Measurements from ENCODE around the gene PIM3.

GRCh38 chr22:49950396-49950994, 10.1 kb upstream of the PIM3 start:
- TF ChIP-seq POLR2A (IDR thresholded peaks at IDR 0.05; ENCODE audit: low read depth, low read length) (no peak), CTCF (IDR thresholded peaks at IDR 0.05 in 2 of 3, conservative IDR thresholded peaks at IDR 0.05 in 1 of 3; ENCODE audit: control insufficient read depth in 2 of 3, extremely low read depth in 1 of 3, insufficient read depth in 1 of 3, low read depth in 3 of 3, low read length in 3 of 3) (no peak), RBBP5 (conservative IDR thresholded peaks at IDR 0.05) (no peak), SMAD1 (IDR thresholded peaks at IDR 0.05; ENCODE audit: low read depth, partially characterized antibody) (no peak), YY1 (IDR thresholded peaks at IDR 0.05; ENCODE audit: low read depth, low read length) (no peak), SUPT20H (IDR thresholded peaks at IDR 0.05; ENCODE audit: borderline replicate concordance, control insufficient read depth, low read depth, low read length) (no peak), CREB1 (IDR thresholded peaks at IDR 0.05; ENCODE audit: low read depth) (no peak), IRF3 (IDR thresholded peaks at IDR 0.05) (no peak), CBX3 (IDR thresholded peaks at IDR 0.05; ENCODE audit: borderline replicate concordance, low read depth) (no peak), ATF3 (IDR thresholded peaks at IDR 0.05; ENCODE audit: borderline replicate concordance, extremely low read depth, low read depth, low read length) (no peak), MXI1 (IDR thresholded peaks at IDR 0.05; ENCODE audit: low read depth, low read length) (no peak)
